EL (cell line): ENCODE results near the gene LRRC8C.

Source experiments
- DNase-seq: peaks from one replicate; pipeline ENCODE4 v3.0.0-alpha.2; 2016

LRRC8C gene

GRCh38 chr1:89736937-89737733 is 104.2 kb downstream of the LRRC8C start:
- DNase-seq = no peak

DNA sequence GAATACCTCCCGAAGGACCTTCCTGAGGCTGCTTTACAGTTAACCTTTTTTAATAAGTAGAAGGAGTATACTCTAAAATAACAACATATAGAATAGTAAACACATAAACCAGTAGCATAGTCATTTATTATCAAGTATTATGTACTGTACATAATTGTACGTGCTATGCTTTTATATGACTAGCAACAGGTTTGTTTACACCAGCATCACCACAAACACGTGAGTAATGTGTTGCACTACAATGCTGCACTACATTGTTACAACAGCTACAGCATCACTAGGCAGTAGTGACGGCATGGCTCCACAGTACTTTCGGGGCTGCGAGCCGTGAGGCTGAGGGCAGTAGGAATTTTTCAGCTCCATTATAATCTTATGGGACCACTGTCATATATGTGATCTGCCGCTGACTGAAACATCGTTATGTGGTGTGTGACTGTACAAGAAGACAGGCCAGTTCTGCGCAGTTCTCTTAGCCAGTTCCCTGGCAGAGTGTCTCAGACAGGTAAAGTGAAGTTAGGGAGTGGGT is 105.1 kb downstream of the LRRC8C start:
- DNase-seq = no peak

- DNase-seq = peak; percentile 67
Observed at GRCh38 chr1:89739013-89739843, 106.3 kb downstream of the LRRC8C start.

- no peak for DNase-seq
Observed at GRCh38 chr1:89739844-89740216, 106.9 kb downstream of the LRRC8C start.

DNA sequence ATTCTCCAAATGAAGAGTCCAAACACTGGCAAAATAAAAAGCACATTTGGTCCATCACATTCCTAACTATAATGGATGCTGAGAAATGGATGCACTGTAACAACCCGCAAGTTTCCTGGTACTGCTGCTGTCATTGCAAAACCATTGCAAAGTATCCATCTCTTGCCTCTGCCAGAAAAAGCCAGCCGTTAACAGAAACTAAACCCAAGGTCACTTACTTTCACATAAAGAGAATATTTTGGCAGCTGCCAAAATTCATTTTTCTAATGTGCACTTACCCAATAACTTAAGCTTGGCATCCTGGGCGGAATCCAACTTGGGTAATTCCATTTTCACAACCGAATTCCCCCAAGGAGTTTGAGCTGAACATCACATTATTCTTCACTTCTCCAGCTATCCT is 110.9 kb downstream of the LRRC8C start:
- DNase-seq = no peak

DNA sequence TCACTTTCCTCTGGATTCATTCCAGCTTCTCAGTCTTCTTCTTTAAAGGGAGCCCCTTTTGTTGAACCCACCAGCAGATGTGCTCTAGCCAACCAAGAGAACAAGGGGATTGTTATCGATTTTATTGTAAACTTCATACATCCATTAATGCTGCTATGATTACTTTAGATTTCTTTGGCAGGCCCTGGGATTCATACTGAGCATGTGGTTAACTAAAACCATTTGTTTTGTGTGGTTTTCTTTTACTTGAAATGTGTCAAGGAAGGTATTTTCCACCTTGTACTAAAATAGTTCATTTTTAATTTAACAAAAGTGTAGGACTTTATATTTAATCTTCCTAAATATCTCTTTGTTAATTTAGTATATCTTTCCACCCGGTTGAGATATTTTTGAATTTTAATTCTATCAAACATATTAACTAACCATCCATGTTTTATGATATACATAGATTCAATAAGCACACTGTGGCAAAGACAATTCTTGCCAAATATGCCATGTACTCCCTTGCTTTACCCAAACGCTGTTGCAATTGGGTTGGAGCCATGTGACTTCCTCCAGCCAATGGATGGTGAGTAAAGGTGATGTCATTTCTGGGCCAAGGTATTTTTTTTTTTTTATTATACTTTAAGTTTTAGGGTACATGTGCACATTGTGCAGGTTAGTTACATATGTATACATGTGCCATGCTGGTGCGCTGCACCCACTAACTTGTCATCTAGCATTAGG is 113.7 kb downstream of the LRRC8C start:
- no peak for DNase-seq

DNA sequence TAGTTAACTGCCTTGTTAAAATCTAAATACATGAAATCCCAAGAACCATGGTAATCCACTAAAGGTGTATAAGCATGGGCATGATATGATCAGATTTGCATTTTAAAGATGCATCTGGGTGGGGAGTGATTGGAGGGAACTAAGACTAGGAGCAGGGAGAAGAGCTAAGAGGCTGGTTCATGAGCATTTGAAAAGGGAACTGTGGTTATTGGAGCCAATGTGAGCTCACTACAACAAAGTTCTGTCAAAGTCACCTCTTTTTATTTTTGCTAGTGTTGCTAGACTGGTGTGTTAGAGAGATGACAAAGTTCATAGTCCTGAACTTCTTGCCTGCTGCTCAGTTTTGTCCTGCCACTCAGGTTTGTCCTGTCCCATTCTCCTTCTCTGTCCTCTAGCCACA is 120.8 kb downstream of the LRRC8C start:
- DNase-seq = no peak

DNA sequence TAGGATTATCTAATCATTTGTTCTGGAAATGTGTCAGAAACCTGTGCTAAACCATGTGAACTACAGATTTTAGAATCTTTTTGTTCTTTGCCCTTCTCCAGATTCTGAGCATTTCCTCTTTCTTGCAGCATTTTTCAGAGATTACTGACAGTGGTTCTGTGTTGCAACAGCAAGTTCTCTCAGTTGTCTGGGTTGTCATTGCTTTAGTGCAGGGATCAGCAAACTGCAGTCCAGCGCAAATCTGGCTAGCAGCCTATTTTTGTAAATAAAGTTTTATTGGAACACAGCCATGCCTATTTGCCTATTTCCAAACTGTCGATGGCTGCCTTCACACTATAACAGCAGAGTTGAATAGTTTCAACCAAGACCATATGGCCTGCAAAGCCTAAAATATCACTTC is 121.6 kb downstream of the LRRC8C start:
- DNase-seq = peak; percentile 13

DNA sequence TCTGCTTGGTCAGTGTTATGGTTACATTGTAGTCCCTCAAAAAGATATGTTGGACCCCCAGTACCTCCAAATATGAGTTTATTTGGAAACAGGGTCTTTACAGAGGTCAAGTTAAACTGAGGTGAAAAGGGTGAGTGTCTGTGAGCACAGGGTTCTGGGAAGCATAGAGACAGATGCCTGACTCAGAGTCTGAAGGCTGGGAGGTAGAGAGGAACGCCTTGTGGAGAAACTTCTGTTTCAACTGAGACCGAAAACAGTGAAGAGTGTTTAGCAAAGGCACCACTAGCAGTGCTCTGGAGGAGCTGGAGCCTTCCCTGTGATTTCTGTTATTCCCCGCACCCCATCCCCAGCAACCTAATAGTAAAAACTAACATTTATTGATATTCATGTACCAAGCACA is 122.7 kb downstream of the LRRC8C start:
- DNase-seq = no peak

DNA sequence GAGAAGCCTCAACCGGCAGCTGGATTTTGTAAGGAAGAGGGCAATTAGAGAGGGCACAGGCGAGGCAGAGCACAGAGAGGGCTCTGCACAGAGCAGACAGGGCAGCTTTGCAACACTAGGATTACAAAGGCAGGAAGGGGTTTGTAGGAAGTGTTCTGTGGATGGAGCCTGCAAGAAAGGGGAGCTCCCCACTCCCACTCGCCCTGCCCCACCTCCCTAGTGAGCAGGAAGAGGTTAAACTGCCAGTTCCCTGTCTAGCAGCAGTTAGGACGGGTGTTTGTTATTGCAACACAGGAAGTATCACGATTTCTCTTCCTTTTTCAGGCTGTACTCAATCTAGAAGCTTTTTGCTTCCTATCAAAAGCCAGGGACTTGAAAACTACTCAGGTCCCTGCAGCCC is 124.6 kb downstream of the LRRC8C start:
- DNase-seq = peak; percentile 6

DNA sequence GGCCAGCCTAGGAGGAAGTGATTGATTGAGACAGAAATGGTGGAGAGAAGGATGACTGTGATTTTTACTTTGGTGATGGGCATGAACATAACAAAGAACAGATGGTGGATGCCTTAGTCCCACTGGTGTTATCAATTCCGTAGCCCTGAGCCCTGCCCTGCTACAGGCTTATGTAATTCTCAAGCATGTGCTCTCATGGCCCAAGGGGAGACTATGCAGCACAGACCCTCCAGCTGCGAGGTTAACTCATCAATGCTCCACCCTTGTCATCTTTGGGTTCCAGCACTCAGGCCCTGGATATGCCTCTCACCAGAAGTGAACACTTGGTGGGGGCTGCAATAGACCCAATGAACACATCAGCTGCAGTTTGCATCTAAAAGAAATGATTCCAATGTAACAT is 125.2 kb downstream of the LRRC8C start:
- DNase-seq = no peak

GRCh38 chr1:89759036-89759435 is 126.1 kb downstream of the LRRC8C start:
- DNase-seq = no peak

- no peak for DNase-seq
Observed at GRCh38 chr1:89760496-89760895, 127.6 kb downstream of the LRRC8C start.

- DNase-seq = no peak
Observed at GRCh38 chr1:89761338-89761737, 128.4 kb downstream of the LRRC8C start.

GRCh38 chr1:89761901-89762300 is 129.0 kb downstream of the LRRC8C start:
- DNase-seq = no peak

DNA sequence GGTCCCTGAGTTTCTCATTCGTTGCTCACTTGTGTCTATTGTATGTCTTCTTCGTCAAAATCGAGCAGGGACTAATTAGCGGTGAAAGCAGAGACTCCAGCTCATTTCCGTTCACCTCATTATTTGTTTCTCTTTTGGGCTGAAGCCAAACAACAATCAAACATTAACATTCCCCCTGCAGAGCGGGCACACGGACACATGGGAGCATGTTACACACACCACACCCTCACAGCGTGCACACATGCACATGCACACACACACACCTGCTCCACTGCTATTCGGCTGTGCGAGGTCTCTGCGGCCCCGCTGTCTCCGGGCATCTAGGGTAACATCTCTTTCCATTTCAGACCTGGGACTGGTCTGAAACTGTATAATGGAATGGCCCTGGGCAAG is 129.5 kb downstream of the LRRC8C start:
- no peak for DNase-seq

DNA sequence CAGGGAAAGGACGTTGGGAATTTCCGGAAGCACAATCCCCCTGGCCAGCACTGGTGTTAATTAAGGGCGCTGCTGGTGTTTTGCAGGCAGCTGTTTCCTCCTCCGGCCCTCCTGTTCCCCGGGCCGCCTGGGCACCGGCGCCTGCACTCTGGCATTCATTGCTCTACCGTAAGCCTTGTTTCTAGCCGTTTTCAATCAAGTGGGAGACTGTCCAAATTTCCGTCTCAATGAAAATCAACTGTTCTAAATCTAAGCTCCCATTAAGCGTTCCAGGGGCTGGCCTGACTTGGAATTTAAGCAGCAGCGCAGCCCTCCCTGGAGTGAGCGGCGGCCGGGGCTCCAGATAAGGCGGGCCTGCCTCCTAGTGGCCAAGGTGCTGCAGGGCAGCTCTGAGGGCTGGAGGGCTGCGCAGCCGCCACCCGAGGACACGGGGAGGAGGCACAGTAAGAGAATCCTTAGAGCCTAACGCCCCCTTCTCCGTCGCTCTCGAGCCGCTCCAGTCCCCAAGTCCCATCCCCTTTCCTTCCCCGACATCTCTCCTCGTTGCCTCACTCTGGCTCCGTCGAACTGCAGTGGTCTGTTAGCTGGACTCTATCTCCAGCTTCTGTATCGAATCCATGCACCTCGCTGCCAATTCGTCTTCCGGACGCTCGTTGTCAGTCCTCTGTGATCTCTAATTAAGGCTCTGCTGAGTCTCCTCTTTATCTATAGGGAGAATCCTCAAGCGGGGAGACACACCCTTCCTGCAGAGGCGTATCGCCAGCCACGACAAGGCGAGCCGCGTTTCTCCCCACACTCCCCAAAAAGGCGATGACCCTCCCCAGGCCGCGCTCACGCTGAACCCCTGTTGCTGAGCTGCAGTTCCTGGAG is 130.1 kb downstream of the LRRC8C start:
- DNase-seq = peak; percentile 82

DNA sequence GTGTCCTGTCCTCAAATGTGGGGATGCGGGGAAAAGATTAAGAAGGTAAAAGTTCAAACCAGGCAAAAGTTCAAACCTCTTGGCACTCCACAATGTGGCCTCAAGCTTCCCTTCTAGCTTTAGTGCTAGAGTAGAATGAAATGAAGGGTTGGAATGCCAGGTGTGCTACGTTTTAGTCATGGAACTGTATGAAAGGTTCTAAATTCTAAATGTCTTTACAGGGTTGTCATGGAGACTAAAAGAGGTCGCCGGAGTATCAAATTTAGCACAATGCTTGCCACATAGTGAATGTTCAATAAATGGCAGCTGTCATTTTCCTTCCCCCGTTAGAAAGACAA is 130.7 kb downstream of the LRRC8C start:
- DNase-seq = no peak

DNA sequence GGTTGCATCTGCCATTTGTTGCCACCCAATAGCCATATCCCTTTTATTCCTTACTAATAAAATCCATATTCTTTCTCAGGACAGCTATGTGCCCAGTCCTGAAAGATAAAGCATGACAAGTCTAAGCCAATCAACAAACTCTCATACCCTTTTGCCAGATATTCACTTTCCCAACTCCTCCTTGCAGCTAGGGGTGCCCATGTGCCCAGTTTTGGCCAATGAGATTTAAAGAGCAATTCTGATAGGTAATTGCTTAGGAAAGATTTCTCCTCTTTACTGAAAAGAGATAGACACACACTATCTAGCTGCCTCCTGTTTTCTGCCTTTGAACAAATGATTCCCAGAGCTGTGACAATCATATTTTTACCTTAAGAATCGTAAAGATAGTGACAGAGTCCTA is 132.9 kb downstream of the LRRC8C start:
- DNase-seq = no peak

GRCh38 chr1:89767618-89768017 is 134.7 kb downstream of the LRRC8C start:
- DNase-seq = no peak
